H1 (cell line): ENCODE data around the gene CREB3. TPM values are rescaled to one million over a fixed set of nuclear protein-coding genes. Genes with fewer than 3 reads are reported as not detected.

Source experiments
- ATF3 ChIP-seq: IDR thresholded peaks from 2 replicates; pipeline ENCODE4 v1.6.1; 2011; ENCODE audit warnings: low read depth, mild to moderate bottlenecking, low read length; ENCODE audit not compliant: insufficient read depth
- CEBPB ChIP-seq: IDR thresholded peaks from 2 replicates; pipeline ENCODE4 v1.6.1; 2012; ENCODE audit warnings: low read depth, low read length
- CREB1 ChIP-seq: IDR thresholded peaks from 2 replicates; pipeline ENCODE4 v1.6.1; 2012; ENCODE audit warnings: inconsistent platforms
- CTCF ChIP-seq, 3 experiments: IDR thresholded peaks; 1 replicate in 2 of 3; 2 replicates in 1 of 3; pipeline versions ENCODE4 v1.5.1 to v1.6.1; 2011; ENCODE audit warnings: low read length in 3 of 3, mild to moderate bottlenecking in 3 of 3, inconsistent platforms in 2 of 3, low read depth in 1 of 3, moderate library complexity in 1 of 3; ENCODE audit not compliant: insufficient read depth in 1 of 3; ENCODE audit errors: control extremely low read depth in 1 of 3
- E2F6 ChIP-seq: IDR thresholded peaks from 2 replicates; pipeline ENCODE4 v1.6.1; 2012; ENCODE audit warnings: inconsistent platforms
- SAP30 ChIP-seq: fragments of 300-600 bp; sonication (generic); IDR thresholded peaks from 2 replicates; pipeline ENCODE4 v1.7.1; 2012; ENCODE audit warnings: low read length, moderate library complexity, mild to moderate bottlenecking, inconsistent platforms; ENCODE audit not compliant: insufficient read depth, insufficient replicate concordance
- SIRT6 ChIP-seq: IDR thresholded peaks from one replicate; pipeline ENCODE4 v1.7.1; 2012; ENCODE audit warnings: low read length, inconsistent platforms
- TBP ChIP-seq: IDR thresholded peaks from 2 replicates; pipeline ENCODE4 v1.6.1; 2011; ENCODE audit warnings: low read depth, low read length, improper control_type of control experiment
- polyA plus RNA-seq, 7 experiments: library from polyadenylated mRNA; depleted of rRNA in 3 of 7; stranded (reverse) in 5 of 7; unstranded in 2 of 7; fragments of >200 nt in 5 of 7; fragments of 200-250 nt in 2 of 7; gene quantifications; 1 replicate in 5 of 7; 2 replicates in 1 of 7; 4 replicates in 1 of 7; pipeline versions ENCODE4 v1.2.1 to v1.2.3, GENCODE V29; 2011 to 2013; ENCODE audit warnings: missing spikeins in 2 of 7, mixed read lengths in 2 of 7
- total RNA-seq: library from RNA; stranded (reverse); fragmentation: NEBNext Ultra II Directional; extraction: Animal tissue kit (Norgen Biotek cat#: 25700); gene quantifications from 2 replicates; pipeline ENCODE4 v1.2.1, GENCODE V29; 2021

Gene CREB3
- total and polyA plus RNA-seq, 2 of the 8 experiments (the other 6 are each of a cell fraction or from before 2014, with no cell fraction given) = 24.4 to 25.7 TPM

GRCh38 chr9:35771075-35771433 lies 38.6 kb downstream of the CREB3 start (continued):
- no peak for TF ChIP-seq E2F6
- TF ChIP-seq ATF3 = no peak
- no peak for TF ChIP-seq CTCF (IDR thresholded peaks at IDR 0.05; ENCODE audit: control extremely low read depth in 1 of 3, insufficient read depth in 1 of 3, low read depth in 1 of 3, low read length in 3 of 3)
- TF ChIP-seq SAP30 = no peak
- no peak for TF ChIP-seq CREB1
- no peak for TF ChIP-seq CEBPB
- TF ChIP-seq TBP = no peak
- TF ChIP-seq SIRT6 = no peak
